Progenitor cell of endocrine pancreas (in vitro differentiated cells): ENCODE data around the gene KLHDC3. TPM values are rescaled to one million over a fixed set of nuclear protein-coding genes. Genes with fewer than 3 reads are reported as not detected.

Experiments
- DNase-seq: peaks from one replicate; pipeline ENCODE4 v3.0.0; 2021; ENCODE audit warnings: low spot score; ENCODE audit not compliant: unreplicated experiment
- H3K27ac Mint-ChIP-seq: 2 replicates; pipeline ENCODE4 v1.8.0; 2021; ENCODE audit warnings: mild to moderate bottlenecking, moderate library complexity, mixed read lengths
- H3K27me3 Mint-ChIP-seq: 2 replicates; pipeline ENCODE4 v1.8.0; 2021; ENCODE audit warnings: mixed read lengths
- H3K36me3 Mint-ChIP-seq: 2 replicates; pipeline ENCODE4 v1.8.0; 2022; ENCODE audit warnings: mixed read lengths; ENCODE audit not compliant: insufficient read depth
- H3K4me1 Mint-ChIP-seq: 2 replicates; pipeline ENCODE4 v1.8.0; 2021; ENCODE audit warnings: low read depth, mixed read lengths
- H3K4me3 Mint-ChIP-seq: 2 replicates; pipeline ENCODE4 v1.8.0; 2021; ENCODE audit warnings: low read depth, mild to moderate bottlenecking, moderate library complexity, mixed read lengths
- H3K9me3 Mint-ChIP-seq: 2 replicates; pipeline ENCODE4 v1.8.0; 2021; ENCODE audit warnings: low read depth, mixed read lengths
- CTCF ChIP-seq: fragments of 200-600 bp; sonication (generic); IDR thresholded peaks from one replicate; pipeline ENCODE4 v1.5.0; 2021; ENCODE audit warnings: antibody characterized with exemption, mild to moderate bottlenecking; ENCODE audit not compliant: unreplicated experiment
- total RNA-seq: library from RNA; stranded (reverse); gene quantifications from 2 replicates; pipeline ENCODE4 v1.2.1, GENCODE V29; 2021

KLHDC3 gene
- total RNA-seq, 1 donor from 2014 or later, result 91.1 TPM

- Mint-ChIP-seq H3K36me3 (peaks cover 12% of the 10 kb centered on the region), H3K27me3 (no peaks in the 10 kb centered on the region), H3K4me3 (peak overlapping the region; percentile 58), H3K9me3 (no peaks in the 10 kb centered on the region), H3K4me1 (peaks cover 5% of the 10 kb centered on the region), H3K27ac (no peak overlapping the region)
- no peak for DNase-seq
- no peak for TF ChIP-seq CTCF
Measured at GRCh38 chr6:43020052-43020705, 6.1 kb downstream of the KLHDC3 start.

DNA sequence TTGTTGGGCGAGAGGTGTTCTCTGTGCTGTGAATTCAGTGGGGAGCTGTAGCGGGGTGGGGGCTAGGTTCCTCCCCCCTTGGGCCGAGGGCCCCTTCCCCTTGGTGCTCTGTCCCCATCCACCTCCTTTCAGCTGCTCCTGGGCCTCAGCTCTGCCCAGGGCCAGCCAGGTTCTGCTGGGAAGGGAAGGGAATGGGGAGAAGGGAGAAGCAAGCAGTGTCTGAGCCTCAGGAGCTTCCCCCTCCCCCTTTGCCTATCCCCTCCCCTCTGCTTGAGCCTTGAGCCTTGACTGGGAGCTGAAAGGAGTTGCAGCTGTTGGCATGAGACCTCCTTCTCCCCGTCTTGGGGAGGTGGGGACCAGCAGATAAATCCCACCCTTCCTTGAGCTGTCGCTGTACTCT, 6.8 kb downstream of the KLHDC3 start:
- no peak for TF ChIP-seq CTCF
- H3K9me3 Mint-ChIP-seq, result no peaks in the 10 kb centered on the region
- peaks cover 4% of the 10 kb centered on the region for H3K4me1 Mint-ChIP-seq
- H3K27ac Mint-ChIP-seq, result peak overlapping the region; percentile 71
- no peaks in the 10 kb centered on the region for H3K27me3 Mint-ChIP-seq
- DNase-seq, result no peak
- H3K36me3 Mint-ChIP-seq, result peaks cover 12% of the 10 kb centered on the region
- peak overlapping the region; percentile 98 for H3K4me3 Mint-ChIP-seq

DNA sequence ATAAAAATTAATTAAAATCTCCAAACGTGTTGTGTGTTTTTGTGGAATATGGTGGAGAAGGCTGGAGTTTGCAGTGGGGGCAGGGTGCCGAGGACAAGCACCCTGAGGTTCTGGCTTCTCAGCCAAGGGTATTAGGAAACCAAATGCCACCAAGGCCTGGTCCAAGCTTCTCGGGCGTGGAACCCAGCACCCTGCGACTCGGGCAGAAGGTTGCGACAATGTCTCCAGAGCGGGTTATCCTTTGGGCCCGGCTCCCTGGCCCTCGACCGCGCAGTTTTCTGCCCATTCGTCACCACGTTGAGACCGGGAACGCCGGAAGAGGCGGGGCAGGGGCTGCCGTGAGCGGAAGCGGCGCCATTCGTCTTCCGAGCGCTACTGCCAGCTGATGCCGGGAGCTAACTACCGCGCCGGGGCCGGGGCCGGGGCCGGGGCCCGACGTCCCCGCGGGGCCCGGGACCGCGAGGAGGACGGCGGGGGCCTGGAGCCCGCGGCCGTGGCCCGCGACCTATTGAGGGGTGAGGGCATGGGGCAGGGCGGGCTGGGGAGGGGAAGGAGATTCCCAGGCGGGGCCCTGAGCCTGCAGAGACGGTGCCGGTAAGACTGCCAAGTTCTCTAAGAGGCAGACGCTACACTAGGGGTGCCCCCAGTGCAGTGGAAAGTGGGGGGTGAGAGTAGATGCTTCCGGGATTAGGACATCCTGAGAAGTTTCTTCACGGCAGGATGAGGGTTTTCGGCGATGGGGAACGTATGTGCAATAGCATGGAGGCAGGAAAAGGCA, 7.4 kb downstream of the KLHDC3 start, which contains the start of gene RRP36:
Gene RRP36, plus strand, starts transcription at position 354 of the 778 bp plus-strand sequence. Its CDS starts 32 bp downstream, at position 386.
- peak; percentile 49 for DNase-seq
- Mint-ChIP-seq H3K27me3 (no peaks in the 10 kb centered on the region), H3K4me3 (peak within 1 kb of the TSS; percentile 98), H3K9me3 (no peaks in the 10 kb centered on the region), H3K36me3 (peaks cover 14% of the 10 kb centered on the region), H3K27ac (peak within 1 kb of the TSS; percentile 95), H3K4me1 (no peaks in the 10 kb centered on the region)
- no peak for TF ChIP-seq CTCF

- Mint-ChIP-seq H3K4me1 (no peaks in the 10 kb centered on the region), H3K36me3 (peaks cover 17% of the 10 kb centered on the region), H3K27ac (no peak overlapping the region), H3K27me3 (no peaks in the 10 kb centered on the region), H3K4me3 (peak overlapping the region; percentile 44), H3K9me3 (no peaks in the 10 kb centered on the region)
- no peak for TF ChIP-seq CTCF
- no peak for DNase-seq
Measured at GRCh38 chr6:43024436-43024835, 10.4 kb downstream of the KLHDC3 start.

DNA sequence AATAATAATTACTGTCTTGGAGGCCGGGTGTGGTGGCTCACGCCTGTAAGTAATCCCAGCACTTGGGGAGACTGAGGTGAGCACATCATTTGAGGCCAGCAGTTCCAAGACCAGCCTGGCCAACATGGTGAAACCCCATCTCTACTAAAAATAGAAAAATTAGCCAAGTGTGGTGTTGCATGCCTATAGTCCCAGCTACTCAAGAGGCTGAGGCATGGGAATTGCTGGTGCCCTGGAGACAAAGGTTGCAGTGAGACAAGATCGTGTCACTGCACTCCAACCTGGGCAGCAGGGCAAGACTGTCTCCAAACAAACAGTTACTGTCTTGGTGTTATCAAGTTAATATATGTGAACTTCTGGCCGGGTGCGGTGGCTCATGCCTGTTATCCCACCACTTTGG, 12.3 kb downstream of the KLHDC3 start:
- H3K36me3 Mint-ChIP-seq, result peaks cover 21% of the 10 kb centered on the region
- no peaks in the 10 kb centered on the region for H3K4me1 Mint-ChIP-seq
- no peaks in the 10 kb centered on the region for H3K27me3 Mint-ChIP-seq
- no peak overlapping the region for H3K4me3 Mint-ChIP-seq
- no peak for DNase-seq
- no peaks in the 10 kb centered on the region for H3K9me3 Mint-ChIP-seq
- TF ChIP-seq CTCF, result no peak
- H3K27ac Mint-ChIP-seq, result no peak overlapping the region
